Muscle of arm (tissue), 14 donors: ENCODE data around the gene LANCL3. TPM values are rescaled to one million over a fixed set of nuclear protein-coding genes. Genes with fewer than 3 reads are reported as not detected.
"Not testable (repeated sequence)": the region's sequence is repeated elsewhere in the genome, so short reads cannot be mapped to it uniquely, and the experiment has no call there.

Experiments
- DNase-seq: peaks from one replicate; pipeline ENCODE4 v3.0.0-alpha.2; 2013
- long read RNA-seq, 11 donors: transcript quantifications; one replicate each; lab custom pipeline, GENCODE V29; 2026
- polyA plus RNA-seq, 12 donors: library from polyadenylated mRNA; unstranded; fragments of 120-200 nt; gene quantifications; one replicate each; pipeline ENCODE4 v1.2.1, GENCODE V29; 2013; ENCODE audit not compliant: insufficient read length in 12 of 12

Gene LANCL3
- under 1 TPM in 10 of 12 donors, not detected in 2; 0.34 to 0.95 (median 0.68) TPM for polyA plus RNA-seq
- long read RNA-seq, donor 1, partial matches to known transcripts, result 0 of 1 reads
- long read RNA-seq, donor 1, other reads (novel, unspliced or antisense), result 0 of 1 reads
- long read RNA-seq, donor 2, result 0 reads
- long read RNA-seq, donor 3, result 0 reads
- long read RNA-seq, donor 4, result 0 reads
- long read RNA-seq, donor 5, result 0 reads
- long read RNA-seq, donor 6, result 0 reads
- long read RNA-seq, donor 7, result 0 reads
- long read RNA-seq, donor 8, result 0 reads
- long read RNA-seq, donor 9, result 0 reads
- long read RNA-seq, donor 10, result 0 reads
- long read RNA-seq, donor 11, partial matches to known transcripts, result 0 of 1 reads
- long read RNA-seq, donor 11, other reads (novel, unspliced or antisense), result 0 of 1 reads

DNA sequence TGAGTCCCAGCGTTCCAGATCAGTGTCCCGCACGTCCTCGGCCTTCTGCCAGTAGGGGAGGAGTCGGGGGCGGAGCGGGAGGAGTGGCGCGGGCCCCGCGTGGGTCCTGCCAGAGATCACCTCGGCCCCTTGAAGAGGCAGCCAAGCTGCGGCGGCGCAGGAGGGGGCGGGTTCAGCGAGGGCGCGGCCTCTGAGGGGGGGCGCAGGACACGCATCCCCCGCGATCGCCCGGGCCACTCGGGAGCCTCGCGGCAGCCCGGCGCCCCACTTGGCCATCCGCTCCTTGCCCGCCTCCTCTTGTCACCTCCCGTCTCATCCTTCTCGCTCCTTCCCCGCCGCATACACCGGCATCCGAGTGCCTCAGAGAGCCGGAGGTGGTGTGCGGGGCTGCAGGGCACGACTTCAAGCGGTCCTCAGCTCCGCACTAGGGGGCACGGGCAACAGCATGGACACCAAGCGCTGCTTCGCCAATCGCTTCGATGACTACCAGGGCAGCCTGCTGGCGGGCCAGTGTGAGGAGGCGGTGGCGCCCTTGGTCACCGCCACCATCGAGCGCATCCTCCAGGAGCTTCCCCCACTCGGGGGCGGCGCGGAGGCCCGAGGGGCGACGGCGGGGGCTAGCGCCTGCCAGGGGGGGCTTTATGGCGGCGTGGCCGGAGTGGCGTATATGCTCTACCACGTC lies at the start of gene LANCL3:
Gene LANCL3, plus strand, starts transcription at position 236 of the 682 bp plus-strand sequence. Its CDS starts 210 bp downstream, at position 446.
- DNase-seq, result not testable (repeated sequence)

DNA sequence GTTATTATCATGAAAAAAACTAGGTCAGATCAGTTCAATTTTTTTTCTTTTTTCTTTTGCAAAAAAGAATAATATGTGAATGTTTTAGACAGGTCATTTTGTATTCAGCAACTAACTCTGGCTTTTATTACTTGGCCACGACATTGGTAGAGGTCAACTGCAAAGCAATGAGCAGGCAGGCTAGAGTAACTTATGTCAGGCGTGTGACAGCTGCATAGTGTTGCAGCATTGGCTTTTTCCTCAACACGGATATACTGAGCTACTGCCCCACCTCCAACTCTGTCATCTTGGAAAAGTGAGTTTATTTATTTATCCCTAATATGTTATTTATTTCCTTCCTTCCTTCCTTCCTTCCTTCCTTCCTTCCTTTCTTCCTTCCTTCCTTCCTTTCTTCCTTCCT lies 47.8 kb upstream of the LANCL3 start:
- DNase-seq, result not testable (repeated sequence)

DNA sequence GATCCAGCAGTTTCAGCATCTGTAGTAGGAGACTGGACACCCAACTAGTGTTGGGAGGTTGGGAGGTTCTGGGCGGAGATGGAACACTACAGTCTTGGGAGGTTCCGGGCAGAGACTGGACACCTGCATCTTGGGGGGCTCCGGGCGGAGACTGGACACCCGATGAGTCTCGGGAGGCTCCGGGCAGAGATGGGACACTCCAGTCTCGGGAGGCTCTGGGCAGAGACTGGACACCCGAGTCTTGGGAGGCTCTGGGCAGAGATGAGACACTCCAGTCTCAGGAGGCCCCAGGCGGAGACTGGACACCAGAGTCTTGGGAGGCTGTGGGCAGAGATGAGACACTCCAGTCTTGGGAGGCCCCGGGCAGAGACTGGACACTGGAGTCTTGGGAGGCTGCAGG lies 29.5 kb upstream of the LANCL3 start:
- DNase-seq, result no peak

DNA sequence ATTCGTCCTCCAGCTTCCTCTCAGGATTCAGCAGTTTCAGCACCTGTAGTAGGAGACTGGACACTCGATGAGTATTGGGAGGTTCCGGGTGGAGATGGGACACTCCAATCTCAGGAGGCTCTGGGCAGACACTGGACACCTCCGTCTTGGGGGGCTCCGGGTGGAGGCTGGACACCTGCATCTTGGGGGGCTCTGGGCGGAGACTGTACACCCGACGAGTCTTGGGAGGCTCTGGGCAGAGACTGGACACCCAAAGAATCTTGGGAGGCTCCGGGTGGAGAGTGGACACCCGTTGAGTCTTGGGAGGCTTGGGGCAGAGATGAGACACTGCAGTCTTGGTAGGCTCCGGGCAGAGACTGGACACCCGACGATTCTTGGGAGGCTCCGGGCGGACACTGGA lies 28.7 kb upstream of the LANCL3 start:
- no peak for DNase-seq

- no peak for DNase-seq
These were observed 28.1 kb upstream of the LANCL3 start for GRCh38 chrX:37543324-37543723.

DNA sequence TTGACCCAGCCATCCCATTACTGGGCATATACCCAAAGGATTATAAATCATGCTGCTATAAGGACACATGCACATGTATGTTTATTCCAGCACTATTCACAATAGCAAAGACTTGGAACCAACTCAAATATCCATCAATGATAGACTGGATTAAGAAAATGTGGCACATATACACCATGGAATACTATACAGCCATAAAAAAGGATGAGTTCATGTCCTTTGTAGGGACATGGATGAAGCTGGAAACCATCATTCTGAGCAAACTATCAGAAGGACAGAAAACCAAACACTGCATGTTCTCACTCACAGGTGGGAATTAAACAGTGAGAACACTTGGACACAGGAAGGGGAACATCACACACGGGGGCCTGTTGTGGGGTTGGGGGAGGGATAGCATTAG lies 26.9 kb upstream of the LANCL3 start:
- DNase-seq, result not testable (repeated sequence)

GRCh38 chrX:37545066-37545465 lies 26.4 kb upstream of the LANCL3 start:
- DNase-seq, result no peak

- DNase-seq, result not testable (repeated sequence)
These were observed 21.8 kb upstream of the LANCL3 start for GRCh38 chrX:37549619-37550018.

GRCh38 chrX:37553476-37553875 lies 18.0 kb upstream of the LANCL3 start:
- no peak for DNase-seq

DNA sequence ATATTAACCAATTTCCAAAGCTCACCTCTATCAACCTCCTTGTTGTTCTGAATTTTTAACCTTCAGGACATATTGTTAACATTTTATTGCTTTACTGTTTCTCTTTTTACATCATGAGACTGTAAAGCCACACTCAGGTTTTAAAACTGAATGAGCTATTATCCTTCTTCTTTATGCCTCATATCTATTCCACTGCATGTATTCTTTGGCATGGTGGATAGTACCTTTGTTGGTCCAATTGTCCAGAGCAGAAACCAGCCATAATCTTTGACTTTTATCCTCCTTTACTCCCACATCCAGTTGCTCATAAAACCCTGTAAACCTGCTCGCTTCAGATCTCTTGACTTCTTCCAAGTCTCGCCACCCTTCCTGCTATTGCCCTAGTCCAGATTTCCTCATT lies 6.2 kb upstream of the LANCL3 start:
- not testable (repeated sequence) for DNase-seq

- DNase-seq, result not testable (repeated sequence)
These were observed 1.1 kb upstream of the LANCL3 start for GRCh38 chrX:37570349-37570748.

GRCh38 chrX:37572108-37572587 lies 687 bp downstream of the LANCL3 start:
- not testable (repeated sequence) for DNase-seq

DNA sequence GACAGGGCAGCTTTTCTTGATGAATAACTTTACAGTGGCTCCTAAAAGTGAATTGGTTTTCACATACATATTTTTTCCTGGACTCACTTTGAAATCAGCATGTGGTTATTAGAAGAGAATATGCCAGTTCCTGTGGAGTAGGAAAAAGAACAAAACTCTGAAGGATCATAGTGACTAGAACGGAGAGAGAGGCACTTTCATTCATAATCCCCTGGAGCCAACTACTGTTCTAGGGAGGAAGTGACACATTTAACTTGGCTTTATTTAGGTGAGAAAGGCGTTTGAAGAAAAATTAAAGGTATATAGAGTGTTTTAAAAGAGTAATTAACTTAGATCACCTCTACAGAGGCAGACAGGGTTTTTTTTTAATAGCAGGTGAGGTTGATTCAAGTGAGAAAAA lies 1.7 kb downstream of the LANCL3 start:
- not testable (repeated sequence) for DNase-seq

- DNase-seq, result no peak
These were observed 6.6 kb downstream of the LANCL3 start for GRCh38 chrX:37578045-37578444.

DNA sequence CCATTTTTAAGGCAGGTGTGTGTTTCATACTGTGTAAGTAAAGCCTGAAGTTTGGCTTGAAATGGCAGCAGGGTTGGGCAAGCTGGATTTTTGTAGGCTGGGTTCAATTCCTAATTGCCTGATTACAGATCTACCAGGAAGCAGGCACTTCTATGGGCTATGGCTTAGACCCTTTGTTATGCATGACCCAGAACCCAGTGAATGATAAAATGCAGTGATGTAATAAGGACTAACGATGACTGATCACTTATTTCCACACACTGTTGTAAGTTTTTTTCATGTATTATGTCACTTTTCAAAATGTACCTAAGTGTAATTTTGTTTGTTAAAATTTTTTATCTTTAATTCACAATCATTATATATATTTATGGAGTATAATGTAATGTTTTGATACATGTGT lies 8.6 kb downstream of the LANCL3 start:
- DNase-seq, result no peak

- not testable (repeated sequence) for DNase-seq
These were observed 15.9 kb downstream of the LANCL3 start for GRCh38 chrX:37587337-37587736.

DNA sequence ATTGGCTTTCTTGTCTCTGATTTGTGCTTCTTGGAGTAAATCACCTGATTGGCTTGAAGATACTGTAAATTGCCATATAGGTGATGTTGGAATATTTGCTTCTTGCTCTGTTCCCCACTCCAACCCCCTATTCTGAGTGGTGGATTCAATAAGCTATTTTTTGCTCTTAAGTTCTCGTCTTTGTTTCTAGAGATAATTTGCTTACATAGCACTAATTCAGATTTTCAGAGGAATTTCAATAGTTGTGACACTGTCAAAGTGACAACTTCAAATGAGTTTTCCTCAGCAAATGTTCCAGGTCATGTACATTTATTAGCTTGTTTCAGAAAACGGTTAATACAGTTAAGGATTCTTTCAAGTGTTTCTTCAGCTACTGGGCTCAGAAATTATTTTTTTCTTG lies 18.6 kb downstream of the LANCL3 start:
- no peak for DNase-seq

DNA sequence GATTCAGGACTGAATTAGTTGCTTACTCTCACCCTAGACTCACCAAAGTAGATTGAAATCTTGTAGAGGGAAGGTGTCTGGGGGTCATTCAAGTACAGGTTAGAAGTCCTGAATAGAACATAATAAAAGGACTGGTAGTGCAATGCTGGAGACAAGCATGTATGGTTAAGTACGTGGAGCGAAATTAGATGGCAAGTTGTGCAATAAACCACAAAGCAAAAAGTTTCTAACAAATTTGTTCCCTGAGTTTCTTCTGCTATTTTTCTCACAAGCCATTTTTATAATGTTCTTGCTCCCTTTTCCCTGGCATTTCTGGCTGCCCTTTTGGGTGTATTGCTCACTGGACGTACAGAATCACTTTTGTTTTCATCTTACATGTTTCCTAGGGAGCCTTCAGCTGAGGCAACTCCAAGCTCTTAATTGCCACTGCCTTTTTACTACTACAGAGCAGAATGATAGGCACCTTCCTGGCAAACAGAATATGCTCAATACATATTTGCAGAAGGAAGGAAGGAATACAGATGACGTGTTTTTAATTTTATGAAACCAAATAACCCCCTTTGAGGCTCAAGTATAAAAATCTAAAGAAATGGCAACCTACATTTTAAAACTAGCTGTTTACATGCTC lies 23.4 kb downstream of the LANCL3 start:
- DNase-seq, result no peak

GRCh38 chrX:37599729-37600128 lies 28.3 kb downstream of the LANCL3 start:
- no peak for DNase-seq

DNA sequence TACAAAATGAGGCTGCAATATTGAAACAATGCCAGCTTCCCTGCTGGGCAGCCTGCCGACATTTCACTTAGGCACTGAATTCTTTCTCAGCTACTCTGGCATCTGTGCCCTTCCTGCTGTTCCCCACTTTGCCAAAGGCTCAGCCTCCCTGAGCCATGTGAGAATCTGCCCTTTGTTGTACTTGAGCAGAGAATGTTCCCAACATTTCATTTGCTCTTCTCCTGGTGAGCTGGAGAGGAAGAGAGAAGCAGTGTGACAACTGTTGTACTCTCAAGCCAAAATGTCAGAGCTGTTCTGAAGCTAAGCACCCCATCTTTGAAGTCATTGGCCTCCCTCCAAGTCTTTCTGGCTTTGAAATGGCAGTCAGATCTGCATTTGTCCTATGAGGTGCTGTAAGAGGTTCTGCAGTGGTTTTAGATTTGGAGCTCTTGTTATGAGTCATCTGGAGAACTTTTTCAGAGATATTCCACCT lies 32.5 kb downstream of the LANCL3 start:
- no peak for DNase-seq

DNA sequence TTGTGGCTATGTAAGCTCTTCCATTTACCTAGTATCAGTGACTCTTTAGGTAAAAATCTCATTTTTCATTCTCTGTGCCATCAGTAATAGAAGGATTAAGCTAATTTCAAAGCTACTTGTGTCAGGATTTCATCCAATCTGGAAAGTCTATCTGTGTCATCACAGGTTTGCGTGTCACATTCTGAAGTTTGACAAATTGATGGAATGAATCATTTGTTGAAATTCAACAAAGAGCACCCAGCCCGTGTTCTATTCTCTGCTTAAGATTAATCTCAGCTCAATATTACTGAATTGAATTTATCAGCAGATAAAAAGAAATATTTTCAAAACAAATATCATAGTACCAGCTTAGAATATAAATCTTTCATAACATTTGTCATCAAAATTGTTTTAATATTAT lies 35.8 kb downstream of the LANCL3 start:
- no peak for DNase-seq

DNA sequence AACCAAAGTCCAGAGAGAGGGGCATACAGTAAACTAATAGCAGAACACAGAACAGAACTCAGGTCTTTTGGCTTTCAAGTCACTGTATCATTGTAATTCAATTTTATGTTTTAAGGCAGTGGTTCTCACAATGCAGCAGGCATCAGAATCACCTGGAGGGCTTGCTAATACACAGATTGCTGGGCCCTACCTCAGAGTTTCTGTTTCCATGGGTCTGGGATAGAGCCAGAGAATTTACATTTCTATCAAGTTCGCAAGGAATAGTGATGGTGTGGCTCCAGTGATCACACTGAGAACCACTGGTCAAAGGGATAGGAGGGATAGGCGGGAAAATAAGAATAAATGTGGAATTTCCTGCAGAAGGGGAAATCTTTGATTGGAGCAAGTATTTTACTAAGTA lies 36.7 kb downstream of the LANCL3 start:
- no peak for DNase-seq
